Epithelial cell of esophagus (primary cell): ENCODE results near the gene DNAJB12.
"Not testable (repeated sequence)": the region's sequence is repeated elsewhere in the genome, so short reads cannot be mapped to it uniquely, and the experiment has no call there.

ENCODE experiments used
- DNase-seq: peaks from one replicate; pipeline ENCODE4 v3.0.0; 2010; ENCODE audit warnings: low read depth
- H3K4me3 ChIP-seq: 2 replicates; pipeline ENCODE4 v1.5.1; 2011; ENCODE audit warnings: mild to moderate bottlenecking, low read length, control low read depth
- TF ChIP-seq, protein P1 (sequence below): IDR thresholded peaks from 2 replicates; pipeline ENCODE4 v1.5.1; 2011; ENCODE audit warnings: low read depth, mild to moderate bottlenecking, low read length, control low read depth, inconsistent platforms; ENCODE audit not compliant: insufficient read depth; ENCODE audit errors: missing control alignments

Gene DNAJB12

DNA sequence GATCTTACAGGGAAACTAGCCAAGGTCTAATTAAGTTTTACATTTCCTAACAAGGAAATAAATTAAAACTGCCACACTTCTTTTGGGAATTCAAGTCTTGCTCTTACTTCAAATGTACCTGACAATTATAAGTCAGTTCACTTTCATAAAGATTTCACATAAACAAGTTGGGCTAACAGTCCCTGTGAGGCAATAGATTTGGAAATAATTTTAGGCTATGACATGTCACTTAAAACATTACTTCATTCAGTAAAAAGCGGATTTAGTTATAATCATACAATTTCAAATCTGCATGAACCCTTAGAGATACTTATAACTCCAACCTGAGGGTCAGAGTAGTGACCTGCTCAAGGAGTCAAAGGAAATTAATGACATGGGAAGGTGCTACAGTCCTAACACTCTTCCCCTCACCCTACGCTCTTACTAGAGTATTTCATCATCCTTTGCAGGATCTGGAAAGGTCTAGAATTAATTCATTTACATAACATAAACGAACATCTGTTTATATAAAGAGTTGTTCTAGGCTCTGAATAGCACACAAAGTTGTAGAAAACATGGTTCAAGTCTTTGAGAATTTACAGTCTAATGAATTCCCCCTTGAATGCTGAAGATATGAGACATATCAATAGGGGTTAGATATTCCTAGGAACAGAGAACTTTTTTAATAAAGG lies 32.3 kb upstream of the DNAJB12 start:
- no peak for DNase-seq
- TF ChIP-seq, protein P1, sequence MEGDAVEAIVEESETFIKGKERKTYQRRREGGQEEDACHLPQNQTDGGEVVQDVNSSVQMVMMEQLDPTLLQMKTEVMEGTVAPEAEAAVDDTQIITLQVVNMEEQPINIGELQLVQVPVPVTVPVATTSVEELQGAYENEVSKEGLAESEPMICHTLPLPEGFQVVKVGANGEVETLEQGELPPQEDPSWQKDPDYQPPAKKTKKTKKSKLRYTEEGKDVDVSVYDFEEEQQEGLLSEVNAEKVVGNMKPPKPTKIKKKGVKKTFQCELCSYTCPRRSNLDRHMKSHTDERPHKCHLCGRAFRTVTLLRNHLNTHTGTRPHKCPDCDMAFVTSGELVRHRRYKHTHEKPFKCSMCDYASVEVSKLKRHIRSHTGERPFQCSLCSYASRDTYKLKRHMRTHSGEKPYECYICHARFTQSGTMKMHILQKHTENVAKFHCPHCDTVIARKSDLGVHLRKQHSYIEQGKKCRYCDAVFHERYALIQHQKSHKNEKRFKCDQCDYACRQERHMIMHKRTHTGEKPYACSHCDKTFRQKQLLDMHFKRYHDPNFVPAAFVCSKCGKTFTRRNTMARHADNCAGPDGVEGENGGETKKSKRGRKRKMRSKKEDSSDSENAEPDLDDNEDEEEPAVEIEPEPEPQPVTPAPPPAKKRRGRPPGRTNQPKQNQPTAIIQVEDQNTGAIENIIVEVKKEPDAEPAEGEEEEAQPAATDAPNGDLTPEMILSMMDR = no peak
- H3K4me3 ChIP-seq = no peak overlapping the region

DNA sequence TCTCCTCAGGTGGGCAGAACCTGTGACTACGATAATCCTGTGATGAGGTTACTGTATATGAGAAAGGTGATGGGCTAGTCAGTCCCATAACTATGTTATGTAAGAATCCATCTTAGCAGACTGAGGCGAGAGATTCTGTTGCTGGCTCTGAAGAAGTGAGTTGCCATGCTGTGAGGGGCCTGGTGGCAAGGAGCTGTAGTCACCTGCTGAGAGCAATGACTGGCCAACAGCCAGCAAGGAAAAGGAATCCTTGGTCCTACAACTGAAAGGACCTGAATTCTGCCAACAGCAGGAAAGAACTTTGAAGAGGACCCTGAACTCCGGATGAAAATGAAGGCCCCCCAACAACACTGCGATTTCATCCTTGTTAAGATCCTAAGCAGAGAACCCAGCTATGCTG lies 31.0 kb upstream of the DNAJB12 start:
- H3K4me3 ChIP-seq = no peak overlapping the region
- TF ChIP-seq, protein P1 = no peak
- DNase-seq = no peak

GRCh38 chr10:72384982-72385381 lies 30.3 kb upstream of the DNAJB12 start:
- H3K4me3 ChIP-seq = not testable (repeated sequence)
- DNase-seq = peak; percentile 60

- TF ChIP-seq, protein P1 = no peak
- DNase-seq = no peak
- no peak overlapping the region for H3K4me3 ChIP-seq
Measured at GRCh38 chr10:72379776-72380175, 25.1 kb upstream of the DNAJB12 start.

GRCh38 chr10:72379062-72379461 lies 24.3 kb upstream of the DNAJB12 start:
- DNase-seq = no peak
- TF ChIP-seq, protein P1 = no peak
- H3K4me3 ChIP-seq = no peak overlapping the region

- no peak overlapping the region for H3K4me3 ChIP-seq
- TF ChIP-seq, protein P1 = no peak
- DNase-seq = no peak
Measured at GRCh38 chr10:72375585-72375984, 20.9 kb upstream of the DNAJB12 start.

GRCh38 chr10:72375173-72375572 lies 20.5 kb upstream of the DNAJB12 start:
- no peak for DNase-seq
- H3K4me3 ChIP-seq = no peak overlapping the region
- TF ChIP-seq, protein P1 = no peak
